HEK293T (cell line): Measurements from ENCODE around the gene PTPRH.

Experiments
- CTCF ChIA-PET: fragments of 350-600 bp; formaldehyde crosslinking; extraction: SDS; loops from one replicate; lab custom pipeline; 2021; ENCODE audit warnings: antibody characterized with exemption, inconsistent platforms; lab: Yijun Ruan, JAX
- POLR2A ChIA-PET: fragments of 350-600 bp; formaldehyde crosslinking; extraction: SDS; loops from one replicate; lab custom pipeline; 2020; ENCODE audit warnings: antibody characterized with exemption, inconsistent platforms; lab: Yijun Ruan, JAX
- DNase-seq: peaks from one replicate; pipeline ENCODE4 v3.0.0; 2012; ENCODE audit warnings: mixed read lengths; ENCODE audit errors: extremely low spot score
- ARNT ChIP-seq: fragments of 450-650 bp; IDR thresholded peaks from 2 replicates; pipeline ENCODE4 v1.6.1; 2017; ENCODE audit warnings: mild to moderate bottlenecking
- BHLHE40 ChIP-seq: fragments of 450-650 bp; IDR thresholded peaks from 2 replicates; pipeline ENCODE4 v1.6.1; 2016; ENCODE audit warnings: mild to moderate bottlenecking, moderate library complexity, borderline replicate concordance
- CTBP1 ChIP-seq: fragments of 450-650 bp; IDR thresholded peaks from 2 replicates; pipeline ENCODE4 v1.6.1; 2016; ENCODE audit warnings: borderline replicate concordance
- ELF4 ChIP-seq: fragments of 450-650 bp; IDR thresholded peaks from 2 replicates; pipeline ENCODE4 v1.6.1; 2017; ENCODE audit warnings: antibody characterized with exemption
- FOXA1 ChIP-seq: fragments of 450-650 bp; IDR thresholded peaks from 2 replicates; pipeline ENCODE4 v1.6.1; 2016; ENCODE audit warnings: mild to moderate bottlenecking
- FOXK2 ChIP-seq: fragments of 450-650 bp; IDR thresholded peaks from 2 replicates; pipeline ENCODE4 v1.6.1; 2016; ENCODE audit warnings: mild to moderate bottlenecking
- FOXM1 ChIP-seq: fragments of 450-650 bp; IDR thresholded peaks from 2 replicates; pipeline ENCODE4 v1.6.1; 2017; ENCODE audit warnings: mild to moderate bottlenecking, borderline replicate concordance
- HDGF ChIP-seq: fragments of 450-650 bp; IDR thresholded peaks from 2 replicates; pipeline ENCODE4 v1.6.1; 2017; ENCODE audit warnings: antibody characterized with exemption, borderline replicate concordance
- L3MBTL2 ChIP-seq: fragments of 450-650 bp; conservative IDR thresholded peaks from 2 replicates; pipeline ENCODE4 v1.6.1; 2016; ENCODE audit warnings: mild to moderate bottlenecking
- LEF1 ChIP-seq: fragments of 450-650 bp; IDR thresholded peaks from 2 replicates; pipeline ENCODE4 v1.6.1; 2017; ENCODE audit warnings: mild to moderate bottlenecking, borderline replicate concordance
- NFRKB ChIP-seq: fragments of 450-650 bp; IDR thresholded peaks from 2 replicates; pipeline ENCODE4 v1.6.1; 2016; ENCODE audit warnings: mild to moderate bottlenecking, moderate library complexity
- SP1 ChIP-seq: fragments of 450-650 bp; IDR thresholded peaks from 2 replicates; pipeline ENCODE4 v1.6.1; 2017
- SUZ12 ChIP-seq: fragments of 450-650 bp; IDR thresholded peaks from 2 replicates; pipeline ENCODE4 v1.6.1; 2016; ENCODE audit warnings: mild to moderate bottlenecking
- TARDBP ChIP-seq: fragments of 450-650 bp; IDR thresholded peaks from 2 replicates; pipeline ENCODE4 v1.6.1; 2016
- ZNF384 ChIP-seq: fragments of 450-650 bp; IDR thresholded peaks from 2 replicates; pipeline ENCODE4 v1.6.1; 2016
- TF ChIP-seq, protein P1 (sequence below): fragments of 450-650 bp; IDR thresholded peaks from 2 replicates; pipeline ENCODE4 v1.6.1; 2016

Gene PTPRH

DNA sequence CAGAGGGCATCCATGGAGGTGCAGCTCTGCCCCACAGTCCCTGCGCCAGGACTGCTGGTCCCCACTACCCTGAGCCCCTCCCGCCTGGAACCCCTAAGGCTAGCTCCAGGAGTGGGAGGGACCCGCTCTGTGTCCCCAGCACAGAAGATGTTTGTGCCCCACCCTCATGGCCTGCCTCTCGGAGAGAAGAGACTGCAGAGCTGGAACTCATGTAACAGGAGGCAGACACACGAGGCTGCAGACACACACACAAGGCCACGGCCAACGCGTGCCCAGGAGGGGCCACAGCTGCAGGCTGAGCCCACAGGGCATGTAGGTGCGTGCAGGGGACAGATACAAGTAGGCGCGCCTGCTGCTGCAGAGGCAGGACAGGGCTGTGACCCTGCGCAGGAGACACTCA, 29.7 kb upstream of the PTPRH start:
- TF ChIP-seq, protein P1, sequence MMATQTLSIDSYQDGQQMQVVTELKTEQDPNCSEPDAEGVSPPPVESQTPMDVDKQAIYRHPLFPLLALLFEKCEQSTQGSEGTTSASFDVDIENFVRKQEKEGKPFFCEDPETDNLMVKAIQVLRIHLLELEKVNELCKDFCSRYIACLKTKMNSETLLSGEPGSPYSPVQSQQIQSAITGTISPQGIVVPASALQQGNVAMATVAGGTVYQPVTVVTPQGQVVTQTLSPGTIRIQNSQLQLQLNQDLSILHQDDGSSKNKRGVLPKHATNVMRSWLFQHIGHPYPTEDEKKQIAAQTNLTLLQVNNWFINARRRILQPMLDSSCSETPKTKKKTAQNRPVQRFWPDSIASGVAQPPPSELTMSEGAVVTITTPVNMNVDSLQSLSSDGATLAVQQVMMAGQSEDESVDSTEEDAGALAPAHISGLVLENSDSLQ = no peak
- TF ChIP-seq TARDBP (no peak), LEF1 (no peak), FOXA1 (no peak), FOXM1 (no peak), SUZ12 (no peak), HDGF (no peak), ZNF384 (no peak), ARNT (no peak), L3MBTL2 (no peak), BHLHE40 (no peak), CTBP1 (no peak), FOXK2 (no peak), ELF4 (no peak), SP1 (no peak), NFRKB (no peak)
- DNase-seq = no peak
- POLR2A ChIA-PET = interaction anchor here (1.2 kb wide), 1 partner anchor 19 kb away, joined by 3 read pairs; no protein-coding TSS in a partner anchor
- CTCF ChIA-PET = no interaction called here

DNA sequence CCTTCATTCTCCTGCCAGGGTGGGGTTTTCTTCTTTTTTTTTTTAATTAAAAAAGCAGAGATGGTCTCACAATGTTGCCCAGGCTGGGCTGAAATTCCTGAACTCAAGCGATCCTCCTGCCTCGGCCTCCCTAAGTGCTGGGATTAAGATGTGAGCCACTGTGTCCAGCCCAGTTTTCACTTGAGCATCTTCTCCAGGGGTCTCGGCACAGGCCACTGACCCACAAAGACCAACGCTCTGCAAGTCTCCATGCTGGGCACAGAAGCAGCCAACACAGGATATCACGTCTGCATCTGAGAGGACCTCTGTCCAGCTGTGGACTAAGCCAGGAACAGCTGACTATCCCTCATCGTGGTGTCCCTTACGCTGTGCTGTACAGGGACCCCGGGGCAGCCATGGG, 28.7 kb upstream of the PTPRH start:
- ChIA-PET POLR2A (interaction anchor here (0.6 kb wide), 1 partner anchor 92 kb away, joined by 3 read pairs; no protein-coding TSS in a partner anchor), CTCF (interaction anchor here (0.6 kb wide), 1 partner anchor 22 kb away, joined by 5 read pairs; no protein-coding TSS in a partner anchor)
- no peak for DNase-seq
- TF ChIP-seq ARNT (no peak), TARDBP (no peak), FOXM1 (no peak), CTBP1 (no peak), ZNF384 (no peak), NFRKB (no peak), FOXA1 (no peak), LEF1 (no peak), HDGF (no peak), ELF4 (no peak), L3MBTL2 (no peak), SP1 (no peak)
- TF ChIP-seq, protein P1 = no peak

DNA sequence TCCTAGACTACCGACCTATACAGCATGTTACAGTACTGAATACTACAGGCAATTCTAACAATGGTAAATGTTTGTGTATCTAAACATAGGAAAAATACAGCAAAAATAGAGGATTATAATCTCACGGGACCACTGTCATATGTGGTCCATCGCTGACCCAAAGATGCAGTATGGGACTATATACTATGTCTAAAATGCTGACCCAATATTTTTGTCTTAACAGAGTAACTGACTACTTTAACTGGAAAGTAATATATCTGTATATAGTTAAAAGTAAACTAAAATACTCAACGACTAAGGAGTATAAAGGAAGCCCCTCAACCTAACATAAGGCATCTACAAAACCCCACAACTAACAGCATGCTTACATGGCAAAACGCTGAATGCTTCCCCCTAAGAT, 23.7 kb upstream of the PTPRH start:
- POLR2A ChIA-PET = no interaction called here
- TF ChIP-seq BHLHE40 = no peak
- TF ChIP-seq ARNT = no peak
- no peak for TF ChIP-seq FOXK2
- no peak for TF ChIP-seq SUZ12
- TF ChIP-seq FOXA1 = no peak
- TF ChIP-seq ELF4 = no peak
- no peak for TF ChIP-seq NFRKB
- TF ChIP-seq LEF1 = no peak
- TF ChIP-seq FOXM1 = no peak
- no peak for TF ChIP-seq CTBP1
- no peak for TF ChIP-seq L3MBTL2
- no peak for TF ChIP-seq TARDBP
- TF ChIP-seq, protein P1 = no peak
- TF ChIP-seq ZNF384 = no peak
- no peak for TF ChIP-seq SP1
- no peak for TF ChIP-seq HDGF
- CTCF ChIA-PET = no interaction called here
- no peak for DNase-seq

DNA sequence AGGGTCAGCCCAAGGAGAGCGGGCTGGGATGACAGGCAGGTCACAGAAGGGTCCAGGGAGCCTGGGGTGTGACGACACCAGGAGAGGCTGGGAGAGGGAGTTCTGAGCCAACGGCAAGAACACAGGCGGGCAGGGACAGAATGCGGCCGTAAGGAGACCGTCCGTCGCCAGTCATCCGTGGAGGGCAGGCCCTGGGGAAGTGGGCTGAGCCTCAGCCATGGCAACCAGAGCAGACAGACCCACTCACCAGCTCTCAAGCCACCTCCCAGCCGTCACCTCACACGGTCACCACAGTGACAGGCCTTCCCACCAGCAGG, 22.9 kb upstream of the PTPRH start:
- TF ChIP-seq FOXA1 = no peak
- no peak for TF ChIP-seq ELF4
- TF ChIP-seq ZNF384 = no peak
- TF ChIP-seq FOXM1 = no peak
- TF ChIP-seq L3MBTL2 = no peak
- TF ChIP-seq FOXK2 = no peak
- no peak for TF ChIP-seq CTBP1
- TF ChIP-seq, protein P1 = no peak
- TF ChIP-seq NFRKB = no peak
- no peak for TF ChIP-seq ARNT
- no peak for TF ChIP-seq HDGF
- TF ChIP-seq BHLHE40 = no peak
- TF ChIP-seq TARDBP = no peak
- TF ChIP-seq SP1 = no peak
- ChIA-PET CTCF (no interaction called here), POLR2A (no interaction called here)
- DNase-seq = no peak

DNA sequence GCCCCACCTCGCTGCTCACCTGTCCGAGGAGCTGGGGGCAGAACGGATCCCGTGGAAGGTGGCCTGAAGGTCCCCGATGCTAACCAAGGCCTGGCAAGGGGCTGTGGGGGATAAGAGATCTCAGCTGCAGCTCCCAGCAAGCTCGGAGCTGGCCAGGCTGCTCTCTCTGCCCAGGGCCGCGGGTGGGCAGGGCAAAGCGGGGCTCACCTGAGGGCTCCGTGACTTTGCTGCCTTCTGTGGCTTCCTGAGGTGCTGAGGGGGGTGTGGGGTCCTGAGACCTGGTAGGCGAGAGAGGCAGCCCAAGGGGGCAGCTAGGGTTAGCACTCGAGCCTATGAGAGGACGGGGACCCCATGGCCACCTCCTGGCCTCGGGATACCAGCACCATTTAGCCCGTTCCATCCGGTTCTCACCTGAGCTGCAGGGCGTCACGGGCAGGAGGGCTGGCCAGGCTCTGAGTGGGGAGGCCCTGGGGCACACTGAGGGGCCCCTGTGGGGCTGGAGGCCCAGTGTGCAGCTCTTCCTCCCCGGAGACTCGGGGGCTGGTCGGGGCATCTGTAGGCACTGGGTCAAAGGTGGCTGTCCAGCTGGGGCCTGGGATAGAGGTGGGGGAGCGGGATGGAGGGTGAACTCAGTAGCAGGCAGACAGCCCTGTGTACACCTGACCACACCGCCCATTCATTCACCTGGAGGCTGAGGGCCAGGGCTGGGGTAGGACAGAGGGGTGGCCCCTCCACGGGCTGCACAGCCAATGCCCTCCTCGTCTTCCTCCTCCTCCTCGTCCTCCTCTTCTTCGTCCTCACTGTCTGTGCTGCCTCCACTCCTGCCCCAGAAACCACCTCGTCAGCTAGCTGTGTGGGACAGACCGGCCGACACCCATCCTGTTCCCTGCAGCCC, 22.3 kb upstream of the PTPRH start:
- TF ChIP-seq FOXA1 (no peak), SUZ12 (no peak), ARNT (no peak), CTBP1 (no peak), ZNF384 (no peak), HDGF (no peak), L3MBTL2 (no peak), FOXM1 (no peak), LEF1 (no peak), SP1 (no peak), NFRKB (no peak), BHLHE40 (no peak)
- TF ChIP-seq, protein P1 = no peak
- CTCF ChIA-PET = no interaction called here
- DNase-seq = no peak
- POLR2A ChIA-PET = no interaction called here
